ENCODE data around the gene AWAT2. TPM values are rescaled to one million over a fixed set of nuclear protein-coding genes. Genes with fewer than 3 reads are reported as not detected.

AWAT2 gene
- total and polyA plus RNA-seq, 2 experiments from 2014 or later, result not detected

DNA sequence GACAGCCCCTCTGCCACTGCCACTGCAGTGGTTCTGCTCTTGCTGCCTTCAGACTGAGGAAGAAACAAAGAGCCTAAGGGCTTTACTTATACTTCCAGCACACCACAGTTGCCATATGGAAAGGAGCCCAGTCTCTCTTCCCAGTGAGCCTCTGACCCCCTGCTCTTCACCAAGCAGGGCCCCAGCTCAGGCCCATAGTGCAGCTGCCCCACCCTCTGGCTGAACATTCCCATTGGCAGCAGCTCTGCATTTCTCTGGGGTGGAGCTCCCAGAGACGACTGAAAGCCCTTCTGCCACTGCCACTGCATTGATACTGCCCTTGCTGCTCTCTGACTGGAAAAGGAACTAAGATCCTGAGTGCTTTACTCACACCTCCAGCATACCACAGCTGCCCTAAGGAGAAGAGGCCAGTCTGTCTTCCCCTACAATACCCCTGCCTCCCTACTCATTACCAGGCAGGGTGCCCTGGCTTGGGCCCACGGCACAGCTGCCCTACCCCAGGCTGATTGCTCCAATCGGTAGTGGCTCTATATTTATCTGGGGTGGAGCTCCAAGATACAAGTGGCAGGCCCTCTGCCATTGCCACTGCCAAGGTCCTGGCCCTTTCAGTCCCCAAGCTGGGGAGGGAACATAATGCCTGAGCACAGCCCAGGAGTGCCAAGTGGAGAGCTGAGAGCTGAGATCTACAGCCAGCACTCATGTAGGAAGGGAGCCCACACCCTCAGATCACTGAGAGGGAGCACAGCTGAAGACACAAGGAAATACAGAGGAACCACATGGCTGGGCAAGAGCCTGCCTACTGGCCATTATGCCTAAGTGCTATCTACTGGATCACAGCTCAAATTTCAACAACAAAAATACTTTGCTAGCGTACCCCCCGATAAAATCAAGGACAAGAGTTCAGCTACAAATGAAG lies 36.0 kb downstream of the AWAT2 start:
- H3K27ac ChIP-seq, result no peak overlapping the region
- no peaks in the 10 kb centered on the region for H3K9me3 ChIP-seq (ENCODE audit: low read depth)
- H3K27me3 ChIP-seq, result no peaks in the 10 kb centered on the region
- 54% methylated on average over 5 of the region's 5 CpGs for WGBS (ENCODE audit: low lambda C conversion rate, missing lambda C conversion rate)
- DNase-seq (ENCODE audit: low spot score), result no peak
- no peak for TF ChIP-seq EZH2 (IDR thresholded peaks at IDR 0.05; ENCODE audit: borderline replicate concordance)
- TF ChIP-seq, protein P1, sequence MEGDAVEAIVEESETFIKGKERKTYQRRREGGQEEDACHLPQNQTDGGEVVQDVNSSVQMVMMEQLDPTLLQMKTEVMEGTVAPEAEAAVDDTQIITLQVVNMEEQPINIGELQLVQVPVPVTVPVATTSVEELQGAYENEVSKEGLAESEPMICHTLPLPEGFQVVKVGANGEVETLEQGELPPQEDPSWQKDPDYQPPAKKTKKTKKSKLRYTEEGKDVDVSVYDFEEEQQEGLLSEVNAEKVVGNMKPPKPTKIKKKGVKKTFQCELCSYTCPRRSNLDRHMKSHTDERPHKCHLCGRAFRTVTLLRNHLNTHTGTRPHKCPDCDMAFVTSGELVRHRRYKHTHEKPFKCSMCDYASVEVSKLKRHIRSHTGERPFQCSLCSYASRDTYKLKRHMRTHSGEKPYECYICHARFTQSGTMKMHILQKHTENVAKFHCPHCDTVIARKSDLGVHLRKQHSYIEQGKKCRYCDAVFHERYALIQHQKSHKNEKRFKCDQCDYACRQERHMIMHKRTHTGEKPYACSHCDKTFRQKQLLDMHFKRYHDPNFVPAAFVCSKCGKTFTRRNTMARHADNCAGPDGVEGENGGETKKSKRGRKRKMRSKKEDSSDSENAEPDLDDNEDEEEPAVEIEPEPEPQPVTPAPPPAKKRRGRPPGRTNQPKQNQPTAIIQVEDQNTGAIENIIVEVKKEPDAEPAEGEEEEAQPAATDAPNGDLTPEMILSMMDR (IDR thresholded peaks at IDR 0.05; ENCODE audit: poor library complexity), result no peak
- TF ChIP-seq EZH2phosphoT487 (IDR thresholded peaks at IDR 0.05; ENCODE audit: low read depth, severe bottlenecking, unreplicated experiment), result no peak
- no peaks in the 10 kb centered on the region for H3K4me1 ChIP-seq (ENCODE audit: insufficient read depth)
- no peak overlapping the region for H2AFZ ChIP-seq
- no peaks in the 10 kb centered on the region for H3K79me2 ChIP-seq
- H3K36me3 ChIP-seq (replicated peaks; ENCODE audit: insufficient read depth, low read depth), result no peaks in the 10 kb centered on the region
- no peak overlapping the region for H3K4me3 ChIP-seq
- H3K4me2 ChIP-seq, result no peak overlapping the region
- H3K9me2 ChIP-seq (replicated peaks; ENCODE audit: insufficient read depth), result no peaks in the 10 kb centered on the region
- no peaks in the 10 kb centered on the region for H4K20me1 ChIP-seq (ENCODE audit: insufficient read depth, poor library complexity, severe bottlenecking)

DNA sequence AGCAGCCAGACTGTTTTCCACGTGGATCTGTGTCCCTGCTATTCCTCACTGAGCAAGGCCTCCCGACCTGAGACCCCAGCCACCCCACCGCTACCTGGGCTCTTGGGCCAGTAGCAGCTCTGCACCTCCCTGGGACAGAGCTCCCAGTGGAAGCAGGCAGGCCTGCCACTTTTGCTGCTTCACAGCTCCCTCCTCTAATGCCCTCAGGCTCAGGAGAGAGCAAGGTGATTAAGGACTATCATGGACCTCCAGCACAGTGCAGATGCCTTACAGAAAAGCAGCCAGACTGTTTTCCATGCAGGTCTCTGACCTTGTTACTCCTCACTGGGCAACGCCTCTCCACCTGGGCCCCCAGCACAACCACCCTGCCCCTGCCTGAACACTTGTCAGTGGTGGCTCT lies 37.0 kb downstream of the AWAT2 start:
- H3K9me3 ChIP-seq (ENCODE audit: low read depth), result no peaks in the 10 kb centered on the region
- H3K36me3 ChIP-seq (replicated peaks; ENCODE audit: insufficient read depth, low read depth), result no peaks in the 10 kb centered on the region
- H3K79me2 ChIP-seq, result no peaks in the 10 kb centered on the region
- no peak for DNase-seq (ENCODE audit: low spot score)
- H3K4me1 ChIP-seq (ENCODE audit: insufficient read depth), result no peaks in the 10 kb centered on the region
- no peak overlapping the region for H3K4me2 ChIP-seq
- no peak overlapping the region for H2AFZ ChIP-seq
- H4K20me1 ChIP-seq (ENCODE audit: insufficient read depth, poor library complexity, severe bottlenecking), result no peaks in the 10 kb centered on the region
- TF ChIP-seq, protein P1 (IDR thresholded peaks at IDR 0.05; ENCODE audit: poor library complexity), result no peak
- TF ChIP-seq EZH2 (IDR thresholded peaks at IDR 0.05; ENCODE audit: borderline replicate concordance) (no peak), EZH2phosphoT487 (IDR thresholded peaks at IDR 0.05; ENCODE audit: low read depth, severe bottlenecking, unreplicated experiment) (no peak)
- no peaks in the 10 kb centered on the region for H3K27me3 ChIP-seq
- H3K27ac ChIP-seq, result no peak overlapping the region
- 52% methylated on average over 4 of the region's 4 CpGs for WGBS (ENCODE audit: low lambda C conversion rate, missing lambda C conversion rate)
- H3K9me2 ChIP-seq (replicated peaks; ENCODE audit: insufficient read depth), result no peaks in the 10 kb centered on the region
- no peak overlapping the region for H3K4me3 ChIP-seq

DNA sequence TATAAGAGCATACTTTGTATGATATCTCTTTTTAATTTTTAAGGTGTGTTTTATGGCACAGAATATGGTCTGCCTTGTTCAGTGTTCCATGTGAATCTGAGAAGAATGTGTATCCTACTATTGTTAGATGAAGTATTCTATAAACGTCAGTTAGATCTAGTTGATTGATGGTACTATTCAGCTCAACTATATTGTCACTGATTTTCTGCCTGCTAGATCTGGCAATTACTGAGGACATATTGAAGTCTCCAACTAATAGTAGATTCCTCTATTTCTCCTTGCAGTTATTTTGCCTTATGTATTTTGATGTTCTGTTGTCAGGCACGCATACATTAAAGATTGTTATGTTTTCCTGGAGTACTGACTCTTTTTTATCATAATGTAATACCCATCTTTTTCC lies 39.8 kb downstream of the AWAT2 start:
- 64% methylated on average over 2 of the region's 2 CpGs for WGBS (ENCODE audit: low lambda C conversion rate, missing lambda C conversion rate)
- Histone ChIP-seq H3K79me2 (no peaks in the 10 kb centered on the region), H4K20me1 (ENCODE audit: insufficient read depth, poor library complexity, severe bottlenecking) (no peaks in the 10 kb centered on the region), H3K4me1 (ENCODE audit: insufficient read depth) (no peaks in the 10 kb centered on the region), H3K36me3 (replicated peaks; ENCODE audit: insufficient read depth, low read depth) (no peaks in the 10 kb centered on the region), H3K9me3 (ENCODE audit: low read depth) (no peaks in the 10 kb centered on the region), H2AFZ (no peak overlapping the region), H3K27ac (no peak overlapping the region), H3K9me2 (replicated peaks; ENCODE audit: insufficient read depth) (no peaks in the 10 kb centered on the region), H3K27me3 (no peaks in the 10 kb centered on the region), H3K4me2 (no peak overlapping the region), H3K4me3 (no peak overlapping the region)
- TF ChIP-seq, protein P1 (IDR thresholded peaks at IDR 0.05; ENCODE audit: poor library complexity), result no peak
- no peak for TF ChIP-seq EZH2 (IDR thresholded peaks at IDR 0.05; ENCODE audit: borderline replicate concordance)
- no peak for TF ChIP-seq EZH2phosphoT487 (IDR thresholded peaks at IDR 0.05; ENCODE audit: low read depth, severe bottlenecking, unreplicated experiment)
- DNase-seq (ENCODE audit: low spot score), result no peak
